CD14-positive monocyte (primary cell): ENCODE measurements around the gene MAPRE3. TPM values are rescaled to one million over a fixed set of nuclear protein-coding genes. Genes with fewer than 3 reads are reported as not detected.

Experiments
- DNase-seq, 3 donors: peaks; one replicate each; pipeline ENCODE4 v3.0.0-alpha.2; 2011 to 2022
- H2AFZ ChIP-seq: 2 replicates; pipeline ENCODE4 v1.6.0; 2012; ENCODE audit warnings: mild to moderate bottlenecking, low read depth, low read length, inconsistent platforms; ENCODE audit not compliant: insufficient read depth, poor library complexity, severe bottlenecking
- H3K27ac ChIP-seq, 2 donors: 1 replicate in 1 of 2; 2 replicates in 1 of 2; pipeline ENCODE4 v1.5.1; 2012 to 2013; ENCODE audit warnings: low read length in 2 of 2, control low read depth in 1 of 2, inconsistent platforms in 1 of 2, low read depth in 1 of 2, mild to moderate bottlenecking in 1 of 2
- H3K27me3 ChIP-seq, 2 donors: one replicate each; pipeline versions ENCODE4 v1.6.0 to v1.6.1; 2011 to 2013; ENCODE audit warnings: low read length in 2 of 2; ENCODE audit not compliant: control insufficient read depth in 2 of 2, insufficient read depth in 2 of 2
- H3K36me3 ChIP-seq, 2 donors: replicated peaks in 1 of 2; 1 replicate in 1 of 2; 2 replicates in 1 of 2; pipeline versions ENCODE4 v1.5.1 to v1.6.1; 2012 to 2013; ENCODE audit warnings: low read length in 2 of 2, control low read depth in 1 of 2, inconsistent platforms in 1 of 2, mild to moderate bottlenecking in 1 of 2; ENCODE audit not compliant: insufficient read depth in 2 of 2, control insufficient read depth in 1 of 2
- H3K4me1 ChIP-seq, 2 donors: 1 replicate in 1 of 2; 2 replicates in 1 of 2; pipeline versions ENCODE4 v1.5.1 to v1.6.1; 2012 to 2013; ENCODE audit warnings: low read length in 2 of 2, control low read depth in 1 of 2, inconsistent platforms in 1 of 2, mild to moderate bottlenecking in 1 of 2, moderate library complexity in 1 of 2; ENCODE audit not compliant: insufficient read depth in 2 of 2, control insufficient read depth in 1 of 2
- H3K4me2 ChIP-seq: replicated peaks from 2 replicates; pipeline ENCODE3; 2012; ENCODE audit warnings: low read length, moderate library complexity, mild to moderate bottlenecking; ENCODE audit not compliant: poor library complexity, severe bottlenecking; ENCODE audit errors: extremely low read depth
- H3K4me3 ChIP-seq, 3 experiments: fragments of 200-600 bp in 1 of 3; sonication (generic) in 1 of 3; replicated peaks in 1 of 3; 1 replicate in 2 of 3; 2 replicates in 1 of 3; pipeline ENCODE4 v1.5.1; 2011 to 2013; ENCODE audit warnings: low read length in 3 of 3, mild to moderate bottlenecking in 3 of 3, control low read depth in 2 of 3, low read depth in 2 of 3, inconsistent platforms in 1 of 3, moderate library complexity in 1 of 3
- H3K79me2 ChIP-seq: 2 replicates; pipeline ENCODE4 v1.6.0; 2012; ENCODE audit warnings: mild to moderate bottlenecking, control low read depth, inconsistent platforms, low read length, moderate library complexity; ENCODE audit not compliant: insufficient read depth
- H3K9ac ChIP-seq: 2 replicates; pipeline ENCODE4 v1.6.0; 2017; ENCODE audit warnings: low read length, mild to moderate bottlenecking; ENCODE audit not compliant: insufficient read depth, poor library complexity, severe bottlenecking
- H3K9me3 ChIP-seq, 2 donors: replicated peaks in 1 of 2; 1 replicate in 1 of 2; 2 replicates in 1 of 2; pipeline versions ENCODE4 v1.5.1 to v1.6.1; 2012 to 2013; ENCODE audit warnings: low read length in 2 of 2, control low read depth in 1 of 2; ENCODE audit not compliant: control insufficient read depth in 1 of 2, insufficient read depth in 1 of 2
- H4K20me1 ChIP-seq: 2 replicates; pipeline ENCODE4 v1.6.0; 2012; ENCODE audit warnings: mild to moderate bottlenecking, low read length, control low read depth, moderate library complexity; ENCODE audit not compliant: insufficient read depth
- H3K27ac Mint-ChIP-seq, 7 donors: one replicate each; pipeline ENCODE4 v1.8.0; 2020; ENCODE audit warnings: mild to moderate bottlenecking in 7 of 7, mixed read lengths in 7 of 7, moderate library complexity in 6 of 7, inconsistent platforms in 2 of 7
- H3K27me3 Mint-ChIP-seq, 3 donors: one replicate each; pipeline ENCODE4 v1.8.0; 2021 to 2022; ENCODE audit warnings: low read depth in 3 of 3, mild to moderate bottlenecking in 3 of 3, mixed read lengths in 3 of 3, moderate library complexity in 3 of 3, inconsistent platforms in 1 of 3
- H3K36me3 Mint-ChIP-seq, 2 donors: one replicate each; pipeline ENCODE4 v1.8.0; 2020; ENCODE audit warnings: mixed read lengths in 2 of 2, inconsistent platforms in 1 of 2, mild to moderate bottlenecking in 1 of 2
- H3K4me1 Mint-ChIP-seq: one replicate; pipeline ENCODE4 v1.8.0; 2020; ENCODE audit warnings: mild to moderate bottlenecking, mixed read lengths
- H3K4me3 Mint-ChIP-seq, 2 donors: one replicate each; pipeline ENCODE4 v1.8.0; 2020; ENCODE audit warnings: mild to moderate bottlenecking in 2 of 2, mixed read lengths in 2 of 2, moderate library complexity in 1 of 2
- H3K9me3 Mint-ChIP-seq, 7 donors: one replicate each; pipeline ENCODE4 v1.8.0; 2020 to 2022; ENCODE audit warnings: mixed read lengths in 7 of 7, mild to moderate bottlenecking in 6 of 7, moderate library complexity in 6 of 7, inconsistent platforms in 2 of 7
- CTCF ChIP-seq: fragments of 200-600 bp; IDR thresholded peaks from one replicate; pipeline ENCODE4 v1.8.0; 2022; ENCODE audit warnings: antibody characterized with exemption, mild to moderate bottlenecking
- WGBS: methylation state at CpG from one replicate; pipeline ENCODE4 v1.1.5; 2013; ENCODE audit warnings: missing lambda C conversion rate; ENCODE audit not compliant: insufficient coverage; 5-methylcytosine and 5-hydroxymethylcytosine counted together
- intact Hi-C, 2 donors: fragments of 100-400 bp; cut with micrococcal nuclease; formaldehyde crosslinking; loops; one replicate each; pipeline versions ENCODE4 v1.15.0 to v1.15.1; 2023
- polyA plus RNA-seq, 3 donors: library from polyadenylated mRNA; depleted of rRNA in 1 of 3; unstranded in 2 of 3; stranded (reverse) in 1 of 3; fragments of 300-500 nt in 2 of 3; fragments of >200 nt in 1 of 3; fragmentation: Illumina TruSeq in 2 of 3; gene quantifications; 1 replicate in 2 of 3; 2 replicates in 1 of 3; pipeline ENCODE4 v1.2.3, GENCODE V29; 2012 to 2021

Gene MAPRE3
- polyA plus RNA-seq, 3 donors, result 2.4 to 14.4 (median 3.5) TPM

- Histone ChIP-seq H3K36me3 (peaks cover 18 to 53% of the 10 kb centered on the region in 2 donors), H3K4me1 (peaks cover 2 to 3% of the 10 kb centered on the region in 2 donors), H3K79me2 (no peaks in the 10 kb centered on the region), H3K9ac (no peak overlapping the region), H3K9me3 (no peaks in the 10 kb centered on the region), H3K27me3 (no peaks in the 10 kb centered on the region), H3K4me2 (no peak overlapping the region), H3K4me3 (no peak overlapping the region), H2AFZ (no peak overlapping the region), H3K27ac (no peak overlapping the region), H4K20me1 (no peaks in the 10 kb centered on the region)
- Mint-ChIP-seq H3K27me3 (no peaks in the 10 kb centered on the region), H3K27ac (no peak overlapping the region), H3K36me3 (peaks cover 32 to 54% of the 10 kb centered on the region in 2 donors), H3K4me1 (peaks cover 3% of the 10 kb centered on the region), H3K4me3 (no peak overlapping the region), H3K9me3 (no peaks in the 10 kb centered on the region)
- TF ChIP-seq CTCF, result no peak
- 100% methylated on average over 1 of the region's 6 CpGs for WGBS
- no peak for DNase-seq
- intact Hi-C loops, result no loop called here
Measured at GRCh38 chr2:27057184-27057583, 86.7 kb downstream of the MAPRE3 start.

GRCh38 chr2:27058210-27058609, 87.8 kb downstream of the MAPRE3 start:
- no peak overlapping the region for H3K27ac Mint-ChIP-seq
- peaks cover 38 to 59% of the 10 kb centered on the region in 2 donors for H3K36me3 Mint-ChIP-seq

More at GRCh38 chr2:27058210-27058609, 87.8 kb downstream of the MAPRE3 start:
- no peak for TF ChIP-seq CTCF
- Histone ChIP-seq H3K9me3 (no peaks in the 10 kb centered on the region), H3K4me2 (no peak overlapping the region), H3K36me3 (peaks cover 21 to 60% of the 10 kb centered on the region in 2 donors), H3K27ac (no peak overlapping the region), H3K79me2 (no peaks in the 10 kb centered on the region), H3K27me3 (no peaks in the 10 kb centered on the region), H3K9ac (no peak overlapping the region), H4K20me1 (no peaks in the 10 kb centered on the region), H3K4me1 (no peaks in the 10 kb centered on the region), H3K4me3 (no peak overlapping the region), H2AFZ (no peak overlapping the region)
- H3K4me1 Mint-ChIP-seq, result no peaks in the 10 kb centered on the region
- H3K27me3 Mint-ChIP-seq, result no peaks in the 10 kb centered on the region
- no peaks in the 10 kb centered on the region for H3K9me3 Mint-ChIP-seq
- intact Hi-C loops, result no loop called here
- no peak overlapping the region for H3K4me3 Mint-ChIP-seq
- no peak for DNase-seq
- 100% methylated on average over 9 of the region's 10 CpGs for WGBS
